Measurements from ENCODE around the gene C1orf122. TPM values are rescaled to one million over a fixed set of nuclear protein-coding genes. Genes with fewer than 3 reads are reported as not detected.
"Not testable (repeated sequence)": the region's sequence is repeated elsewhere in the genome, so short reads cannot be mapped to it uniquely, and the experiment has no call there.

Gene C1orf122
- 10 to 100 TPM; 40.2 to 42.1 TPM for total RNA-seq
- long read RNA-seq, donor 1, transcript C1orf122-202 (2 exons, 2,229 nt) = minor isoform, 5 of 15 reads
- long read RNA-seq, donor 1, transcript C1orf122-201 (3 exons, 973 nt) = major isoform, 6 of 15 reads
- long read RNA-seq, donor 1, partial matches to known transcripts = 0 of 15 reads
- long read RNA-seq, donor 1, other reads (novel, unspliced or antisense) = 0 of 15 reads
- long read RNA-seq, donor 2, partial matches to known transcripts = 0 of 5 reads
- long read RNA-seq, donor 2, other reads (novel, unspliced or antisense) = 0 of 5 reads

DNA sequence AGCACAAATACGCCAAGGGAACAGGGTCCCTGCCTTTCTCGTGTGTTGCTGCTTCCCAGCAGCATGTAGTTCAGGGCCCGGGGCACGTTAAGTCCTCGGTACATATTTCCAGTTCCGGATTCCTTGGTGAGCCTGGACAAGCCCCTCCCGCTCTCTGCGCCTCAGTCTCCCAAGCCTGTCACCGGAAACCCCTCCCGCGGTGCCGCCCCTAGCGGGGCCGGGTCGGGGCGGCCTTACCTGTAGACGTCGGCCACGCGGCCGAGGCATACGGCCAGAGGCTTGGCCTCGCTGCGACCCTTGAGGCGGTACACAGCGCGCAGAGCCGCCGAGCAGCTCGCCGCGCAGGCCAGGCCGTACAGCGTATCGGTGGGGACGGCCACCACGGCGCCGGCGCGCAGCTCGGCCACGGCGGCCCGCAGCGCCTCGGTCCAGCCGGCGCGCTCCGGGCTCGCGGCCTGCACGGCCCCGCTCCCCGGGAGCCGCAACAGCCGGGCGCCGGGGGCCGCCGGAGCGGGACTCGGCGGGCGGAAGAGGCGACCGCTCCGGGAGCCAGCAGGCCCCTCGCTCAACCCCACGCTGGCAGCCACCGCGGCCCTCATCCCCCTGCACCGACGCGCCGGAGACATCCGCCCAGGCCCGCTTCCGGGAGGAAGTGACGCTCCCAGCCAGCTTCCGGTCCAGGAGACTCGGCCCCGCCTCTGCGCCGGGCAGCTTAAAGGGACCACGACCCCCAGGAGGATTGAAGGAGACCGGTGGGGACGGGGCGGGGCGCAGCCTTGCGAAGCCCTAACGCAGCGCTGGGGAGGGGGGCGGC lies at the start of gene C1orf122, which contains the start of gene YRDC:
TSS of gene C1orf122 (plus strand) at position 236 of the 814 bp plus-strand sequence. CDS start 615 bp downstream, outside the sequence.
TSS of gene YRDC (minus strand) at position 654 of the 814 bp plus-strand sequence. CDS start at position 626, 28 bp downstream.
- peak; percentile 99 for DNase-seq (ENCODE audit: low spot score)

DNA sequence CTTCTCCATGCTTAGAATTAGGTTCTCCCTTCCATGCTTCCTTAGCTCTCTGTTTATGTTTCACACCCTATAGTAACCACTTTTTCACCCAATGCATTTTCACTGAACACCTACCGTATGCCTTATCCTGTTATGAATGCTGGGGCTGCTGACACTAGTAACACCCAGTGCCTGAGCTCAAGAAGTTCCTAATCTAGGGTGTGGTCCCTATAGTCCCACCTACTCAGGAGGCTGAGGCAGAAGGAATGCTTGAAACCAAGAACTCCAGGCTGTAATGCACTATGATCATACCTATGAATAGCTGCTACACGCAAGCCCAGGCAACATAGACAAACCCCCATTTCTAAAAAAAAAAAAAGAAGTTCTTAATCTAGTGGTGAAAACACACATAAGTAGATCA lies 48.1 kb upstream of the C1orf122 start:
- no peak for DNase-seq (ENCODE audit: low spot score)
- intact Hi-C loops (cut with DNase I) = no loop called here

More for the DNA sequence above, at the start of gene C1orf122, which contains the start of gene YRDC:
- intact Hi-C loops (cut with DNase I) = no loop called here

DNA sequence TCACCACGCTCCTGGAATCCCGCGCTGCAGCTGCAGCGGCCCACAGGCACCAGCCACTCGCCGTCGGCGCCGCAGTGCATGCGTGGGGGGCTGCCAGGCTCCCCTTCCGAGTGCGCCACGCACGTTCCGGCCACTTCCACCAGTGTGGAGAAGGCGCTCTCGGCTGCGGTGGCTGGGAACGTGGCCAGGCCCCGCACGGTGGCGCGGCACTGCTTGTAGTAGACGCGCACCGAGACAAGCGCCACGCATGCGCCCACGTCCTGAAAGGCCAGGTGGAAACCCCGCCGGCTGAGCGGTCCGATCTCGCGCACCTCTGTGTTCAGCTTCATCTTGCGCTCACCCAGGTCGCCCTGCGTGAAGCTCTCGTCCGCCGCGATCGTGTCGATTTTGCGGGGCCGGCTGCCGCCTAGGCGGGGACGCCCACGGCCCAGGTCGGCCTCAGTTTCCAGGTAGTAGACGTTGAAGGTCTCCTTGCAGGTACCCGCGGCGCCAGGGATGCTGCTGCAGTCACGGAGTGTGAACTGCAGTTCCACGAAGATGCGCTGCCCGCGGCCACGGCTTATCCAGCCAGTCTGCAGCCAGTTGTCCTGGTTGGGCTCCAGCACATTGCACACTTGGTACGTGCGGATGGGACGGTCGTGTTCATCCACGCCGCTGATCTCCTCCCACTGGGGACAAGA lies 46.0 kb upstream of the C1orf122 start:
- intact Hi-C loops (cut with DNase I) = no loop called here
- DNase-seq (ENCODE audit: low spot score) = no peak

DNA sequence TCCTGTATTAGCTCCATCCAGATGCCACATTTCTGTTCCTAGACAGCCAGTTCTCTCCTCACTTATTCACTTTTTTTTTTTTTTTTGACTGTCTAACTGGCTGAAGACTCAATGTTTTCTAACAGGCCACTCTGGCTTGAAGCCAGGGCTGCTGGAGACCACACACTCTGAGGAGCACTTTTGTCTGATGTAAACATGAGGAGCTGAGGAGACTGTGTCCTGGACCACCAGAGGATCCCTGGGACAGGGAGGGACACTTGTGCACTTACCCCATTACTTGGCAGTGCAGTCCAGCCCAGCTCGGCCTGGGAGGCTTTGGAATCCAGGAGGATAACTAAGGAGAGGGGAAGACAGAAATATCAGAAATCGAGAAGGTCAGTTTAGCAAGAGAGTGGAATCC lies 45.1 kb upstream of the C1orf122 start:
- intact Hi-C loops (cut with DNase I) = no loop called here
- no peak for DNase-seq (ENCODE audit: low spot score)

DNA sequence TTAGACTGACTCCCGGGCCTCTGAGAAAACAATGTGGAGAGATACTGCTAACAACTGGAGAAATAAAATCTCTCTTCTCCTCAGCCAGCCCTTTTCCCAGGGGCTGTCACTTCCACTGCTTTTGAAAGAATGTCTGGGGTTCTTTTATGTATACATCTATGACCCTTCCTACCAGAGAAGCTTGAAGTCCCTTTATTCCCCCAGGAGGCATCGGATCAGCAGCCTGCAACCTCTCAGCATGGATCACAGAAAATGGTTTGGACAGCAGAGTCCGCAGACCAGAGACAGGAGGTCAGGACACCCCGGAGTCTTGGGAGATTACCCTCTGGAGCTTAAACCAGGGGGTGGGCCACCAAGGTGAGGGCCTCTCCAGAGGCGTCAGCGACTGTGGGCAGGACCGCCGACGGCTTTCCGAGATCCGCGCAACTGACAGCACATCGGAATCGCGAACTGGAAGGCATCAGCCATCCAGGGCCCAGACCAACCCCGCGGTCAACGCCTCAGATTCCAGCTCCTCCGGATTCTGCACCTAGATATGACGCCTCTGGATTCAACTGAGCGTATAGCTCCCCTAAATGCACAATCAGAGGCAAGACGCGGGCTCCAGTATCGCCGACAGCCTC lies 43.7 kb upstream of the C1orf122 start:
- DNase-seq (ENCODE audit: low spot score) = no peak
- intact Hi-C loops (cut with DNase I) = no loop called here

DNA sequence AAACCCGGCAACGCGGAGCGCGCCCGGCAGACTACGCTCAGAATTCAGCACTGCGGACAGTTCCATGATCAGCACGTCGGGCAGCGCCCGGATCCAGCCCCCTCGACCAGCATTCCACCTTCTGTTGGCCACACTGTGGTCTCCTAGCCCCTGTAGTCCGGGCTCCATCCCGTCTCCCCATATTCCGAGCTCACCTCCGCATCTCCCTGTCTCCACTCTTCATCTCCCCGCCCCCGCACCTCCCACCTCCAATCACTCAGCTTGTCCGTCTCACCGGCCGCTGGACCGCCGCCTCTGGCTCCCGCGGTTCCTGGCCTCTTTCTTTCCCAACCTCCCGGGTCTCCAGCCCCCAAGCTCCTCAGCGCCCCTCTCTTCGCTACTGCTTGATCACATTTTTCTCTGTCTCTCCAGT lies 43.2 kb upstream of the C1orf122 start:
- intact Hi-C loops (cut with DNase I) = no loop called here

DNA sequence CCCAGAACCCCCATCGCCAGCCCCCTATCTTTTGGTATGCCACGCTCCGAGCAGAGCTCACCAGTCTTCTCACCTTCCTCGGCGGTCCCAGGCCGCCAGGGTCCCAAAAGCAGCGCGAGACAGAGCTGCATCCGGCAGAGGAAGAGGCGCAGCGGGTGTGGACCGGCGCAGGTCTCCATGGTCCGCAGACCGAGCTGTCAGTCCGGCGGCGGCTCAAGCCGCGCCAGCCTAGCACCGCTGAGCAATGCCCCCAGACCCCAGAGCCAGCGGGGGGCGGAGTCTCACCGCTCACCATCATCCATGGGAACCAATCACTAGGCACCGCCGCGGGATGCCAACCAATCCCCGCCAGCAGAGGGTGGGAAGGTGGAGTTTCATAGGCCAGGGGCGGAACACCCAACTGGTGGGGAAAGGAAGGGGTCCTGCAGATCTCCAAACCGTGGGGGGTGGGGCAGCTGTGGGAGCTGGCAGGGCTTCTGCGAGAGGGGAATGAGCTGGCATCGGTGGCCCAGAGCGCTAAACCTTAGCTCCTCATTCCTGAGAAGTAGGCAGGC lies 42.6 kb upstream of the C1orf122 start, which contains the start of gene EPHA10:
TSS of gene EPHA10 (minus strand) at position 233 of the 554 bp plus-strand sequence. CDS start at position 179, 54 bp downstream.
- intact Hi-C loops (cut with DNase I) = no loop called here
- DNase-seq (ENCODE audit: low spot score) = no peak

More for the DNA sequence above, 43.2 kb upstream of the C1orf122 start:
- DNase-seq (ENCODE audit: low spot score) = no peak

DNA sequence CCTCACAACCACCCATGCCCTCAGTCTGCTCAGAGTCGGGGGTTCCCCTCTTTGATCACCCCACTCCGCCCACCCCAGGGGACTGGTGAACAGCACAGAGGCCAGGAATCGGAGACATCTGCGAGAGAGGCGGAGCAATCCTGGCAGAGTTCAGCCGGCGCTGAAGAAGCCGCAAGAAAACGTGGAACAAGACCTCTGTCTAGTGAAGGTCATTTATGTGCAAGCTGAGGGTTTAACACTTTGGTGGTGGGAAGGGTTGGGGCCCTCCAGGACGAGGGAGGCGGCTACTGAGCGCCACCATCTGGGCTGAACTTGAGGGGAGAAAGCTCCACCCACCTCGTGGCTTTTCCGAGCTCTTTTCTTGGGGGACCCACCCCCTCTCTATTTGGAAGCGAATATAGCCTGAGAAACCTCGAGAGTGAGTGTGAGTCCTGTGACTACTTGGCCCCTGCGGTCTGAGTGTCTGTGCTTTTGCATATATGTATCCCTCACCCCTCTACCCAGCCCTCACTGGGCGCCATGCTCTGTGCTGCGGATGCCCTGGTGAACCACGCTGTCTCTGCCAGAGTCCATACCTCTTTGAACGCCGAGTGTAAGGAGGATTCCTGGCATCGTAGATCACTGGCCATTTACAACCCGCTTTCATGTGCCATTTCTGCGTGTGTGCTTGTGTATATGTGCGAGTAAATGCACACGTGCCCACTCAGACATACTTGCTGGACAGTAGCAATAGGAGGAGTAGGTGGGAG lies 41.5 kb upstream of the C1orf122 start:
- intact Hi-C loops (cut with DNase I) = no loop called here
- DNase-seq (ENCODE audit: low spot score) = no peak

DNA sequence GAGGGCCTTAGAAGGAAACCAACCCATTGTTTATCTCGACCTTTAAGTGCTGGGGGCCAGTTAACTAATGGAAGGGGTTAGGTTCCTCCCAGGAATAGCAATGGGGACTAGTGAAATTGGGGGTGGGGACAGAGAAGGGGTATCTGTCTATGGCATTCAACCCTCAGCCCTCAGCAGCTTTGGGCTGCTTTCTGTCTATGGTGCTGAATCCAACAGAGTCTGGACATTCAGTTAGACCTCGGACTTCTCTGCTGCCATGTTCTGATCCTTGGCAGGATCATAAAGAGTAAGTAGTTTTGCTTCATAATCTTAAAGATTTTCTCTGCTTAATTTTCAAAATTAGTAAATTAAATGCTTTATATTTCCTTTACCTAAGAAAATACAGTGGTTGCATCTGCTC lies 40.1 kb upstream of the C1orf122 start:
- no peak for DNase-seq (ENCODE audit: low spot score)
- intact Hi-C loops (cut with DNase I) = no loop called here

DNA sequence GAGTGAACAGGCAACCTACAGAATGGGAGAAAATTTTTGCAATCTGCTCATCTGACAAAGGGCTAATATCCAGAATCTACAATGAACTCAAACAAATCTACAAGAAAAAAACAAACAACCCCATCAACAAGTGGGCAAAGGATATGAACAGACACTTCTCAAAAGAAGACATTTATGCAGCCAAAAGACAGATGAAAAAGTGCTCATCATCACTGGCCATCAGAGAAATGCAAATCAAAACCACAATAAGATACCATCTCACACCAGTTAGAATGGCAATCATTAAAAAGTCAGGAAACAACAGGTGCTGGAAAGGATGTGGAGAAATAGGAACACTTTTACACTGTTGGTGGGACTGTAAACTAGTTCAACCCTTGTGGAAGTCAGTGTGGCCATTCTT lies 36.1 kb upstream of the C1orf122 start:
- DNase-seq (ENCODE audit: low spot score); intact Hi-C loops (cut with DNase I): not testable (repeated sequence)

DNA sequence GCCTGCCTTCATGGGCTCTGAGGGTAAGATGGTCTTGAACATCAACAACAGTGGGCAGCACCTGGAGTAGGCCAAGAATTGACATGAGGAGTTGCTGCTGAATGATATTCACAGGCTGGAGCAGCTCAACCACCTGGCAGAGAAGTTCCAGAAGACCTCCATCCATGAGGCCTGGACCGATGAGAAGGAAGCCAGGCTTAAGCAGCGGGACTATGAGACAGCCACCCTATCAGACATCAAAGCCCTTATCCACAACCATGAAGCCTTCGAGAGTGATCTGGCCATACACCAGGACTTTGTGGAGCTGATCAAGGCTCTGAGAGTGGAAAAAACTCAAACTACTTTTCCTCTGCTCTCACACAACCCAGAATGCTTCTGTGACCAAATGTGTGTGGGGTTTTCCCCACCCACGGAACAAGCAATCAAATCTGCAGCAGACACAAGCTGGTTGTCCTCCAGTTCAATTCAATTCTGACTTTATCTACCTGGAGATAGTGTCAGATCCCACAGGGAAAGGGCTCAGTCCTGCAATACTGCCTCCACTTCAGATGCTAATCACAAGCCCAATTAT lies 30.6 kb upstream of the C1orf122 start:
- intact Hi-C loops (cut with DNase I) = no loop called here
- no peak for DNase-seq (ENCODE audit: low spot score)

DNA sequence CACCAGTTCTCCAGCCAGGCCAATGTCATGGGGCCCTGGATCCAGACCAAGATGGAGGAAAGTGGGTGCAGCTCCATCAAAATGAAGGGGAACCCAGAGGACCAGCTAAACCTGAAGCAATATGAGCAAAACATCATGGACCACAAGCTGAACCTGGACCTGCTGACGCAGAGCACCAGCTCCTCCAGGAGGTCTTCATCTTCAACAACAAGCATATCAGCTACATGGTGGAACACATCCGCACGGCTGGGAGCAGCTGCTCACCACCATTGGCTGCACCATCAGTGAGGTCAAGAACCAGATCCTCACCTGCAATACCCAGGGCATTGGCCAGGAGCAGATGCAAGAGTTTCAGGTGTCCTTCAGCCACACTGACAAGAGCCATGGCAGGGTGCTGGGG lies 28.9 kb upstream of the C1orf122 start:
- no peak for DNase-seq (ENCODE audit: low spot score)
- intact Hi-C loops (cut with DNase I) = no loop called here

DNA sequence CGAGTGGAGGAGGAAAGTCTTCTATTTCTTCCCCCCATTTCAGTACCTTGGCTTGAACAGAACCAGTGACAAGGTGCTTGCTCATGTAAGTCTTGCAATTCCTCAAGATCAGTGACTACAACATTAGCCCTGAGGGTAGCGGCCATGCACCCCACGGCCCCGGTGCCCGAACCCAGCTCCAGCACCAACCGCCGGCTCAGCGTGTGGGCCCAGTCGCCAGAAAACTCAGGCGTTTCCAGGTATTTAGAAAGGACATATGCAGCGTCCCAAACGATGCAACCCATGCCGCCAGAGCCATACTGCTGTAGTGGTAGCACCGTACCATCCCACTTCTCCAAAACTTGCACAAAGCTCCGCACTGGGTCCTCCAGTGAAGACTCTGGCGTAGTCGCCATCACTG lies 25.1 kb upstream of the C1orf122 start:
- no peak for DNase-seq (ENCODE audit: low spot score)
- intact Hi-C loops (cut with DNase I) = no loop called here

DNA sequence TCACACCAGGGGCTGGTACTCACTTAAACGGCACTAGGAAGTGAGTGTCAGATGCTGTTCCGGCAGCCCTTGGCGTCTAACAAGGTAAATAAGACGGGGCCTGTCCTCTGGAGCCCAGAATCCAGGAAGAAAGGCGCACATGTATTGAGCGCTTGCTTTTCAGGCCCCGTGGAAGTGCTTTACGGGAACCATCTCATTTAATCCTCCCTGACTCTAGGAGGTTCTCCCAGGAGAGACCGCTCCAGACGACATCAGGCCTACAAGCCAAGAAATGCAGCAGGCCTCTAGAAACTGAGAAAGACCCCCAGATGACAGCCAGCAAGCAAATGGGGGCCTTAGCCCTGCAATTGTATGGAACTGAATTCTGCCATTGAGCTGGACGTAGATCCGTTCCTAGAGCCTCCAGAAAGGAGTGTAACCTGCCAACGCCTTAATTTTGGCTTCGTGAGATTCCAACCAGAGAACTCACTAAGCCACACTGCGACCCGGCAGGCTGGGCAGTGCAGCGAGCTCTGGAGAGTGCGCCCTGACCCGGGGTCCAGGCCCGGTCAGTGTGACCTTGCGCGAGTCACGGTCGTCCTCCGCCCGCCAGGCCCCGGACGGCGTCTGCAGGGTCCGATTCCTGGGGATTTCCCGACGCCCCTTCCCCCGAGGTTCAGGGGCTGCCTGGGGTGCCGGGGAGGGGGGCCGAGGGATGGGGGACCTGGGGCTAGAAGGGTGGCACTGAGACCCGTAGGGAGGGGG lies 14.5 kb upstream of the C1orf122 start:
- intact Hi-C loops (cut with DNase I) = no loop called here
- DNase-seq (ENCODE audit: low spot score) = no peak

DNA sequence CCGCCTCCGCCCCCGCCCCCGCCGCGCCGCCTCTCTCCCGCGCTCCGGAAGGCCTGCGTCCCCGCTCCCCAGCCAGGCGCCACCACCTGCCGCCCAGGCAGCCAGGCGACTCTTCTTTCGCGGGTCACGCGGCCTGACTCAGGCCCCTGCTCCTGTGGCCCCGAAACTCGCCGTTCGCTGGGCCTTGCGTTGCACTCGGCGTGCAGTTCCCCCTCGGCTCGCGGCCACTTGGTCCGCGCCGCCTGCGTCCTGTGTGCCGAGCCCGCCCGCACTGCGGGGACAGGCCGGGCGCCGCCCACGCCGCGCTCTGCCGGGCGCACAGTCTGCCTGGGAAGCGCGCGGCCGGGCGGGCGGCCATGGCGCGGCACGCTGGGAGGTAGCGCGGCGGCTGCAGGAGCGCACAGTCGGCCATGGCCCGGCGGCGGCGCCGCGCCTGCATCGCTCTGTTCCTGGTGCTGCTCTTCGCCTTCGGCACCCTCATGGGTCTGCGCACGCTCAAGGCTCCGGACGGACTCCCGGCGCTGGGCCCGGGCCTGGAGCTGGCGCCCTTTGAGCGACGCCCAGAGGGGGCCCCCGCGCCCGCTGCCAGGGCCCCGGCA lies 13.7 kb upstream of the C1orf122 start, which contains the start of gene MANEAL:
TSS of gene MANEAL (plus strand) at position 75 of the 599 bp plus-strand sequence. CDS start at position 411, 336 bp downstream.
- DNase-seq (ENCODE audit: low spot score) = peak; percentile 82

DNA sequence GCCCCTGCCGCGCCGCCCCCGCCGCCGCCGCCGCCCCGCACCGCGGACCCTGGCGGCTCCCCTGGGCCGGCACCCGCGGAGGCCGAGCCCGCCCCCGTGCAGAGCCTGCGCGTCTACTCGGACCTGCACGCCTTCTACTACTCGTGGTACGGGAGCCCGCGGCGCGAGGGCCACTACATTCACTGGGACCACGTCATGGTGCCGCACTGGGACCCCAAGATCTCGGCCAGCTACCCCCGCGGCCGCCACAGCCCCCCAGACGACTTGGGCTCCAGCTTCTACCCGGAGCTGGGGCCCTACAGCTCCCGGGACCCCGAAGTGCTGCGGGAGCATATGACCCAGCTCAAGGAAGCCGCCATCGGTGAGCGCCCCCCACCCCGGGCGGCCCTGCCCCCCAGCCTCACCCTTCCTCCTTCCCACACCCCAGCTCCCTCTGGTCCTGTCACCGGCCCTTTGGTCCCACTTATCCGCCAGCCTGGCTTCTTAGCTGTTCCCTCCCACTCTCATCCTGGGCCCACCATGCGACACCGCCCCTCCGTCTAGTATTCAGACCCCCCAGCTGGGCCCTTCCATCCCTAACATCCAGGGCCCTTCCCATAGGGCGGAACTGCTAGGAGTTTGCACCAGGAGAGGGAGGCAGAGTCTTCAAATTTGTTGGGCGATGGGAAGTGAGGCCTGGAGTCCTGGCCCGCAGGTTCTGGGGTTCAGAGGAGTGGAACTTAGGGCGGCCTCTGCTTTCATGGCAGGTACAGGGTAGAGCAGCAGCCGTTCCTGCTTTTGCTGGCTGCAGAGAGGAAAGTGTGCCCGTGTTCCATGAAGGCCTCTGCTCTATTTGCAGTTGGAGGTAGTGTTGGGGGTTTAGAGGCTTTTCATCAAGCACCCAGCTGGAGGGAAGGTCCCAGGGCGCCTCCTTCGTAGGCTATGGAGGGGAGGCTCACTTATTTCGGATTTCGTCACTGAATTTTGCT lies 12.9 kb upstream of the C1orf122 start:
- intact Hi-C loops (cut with DNase I) = no loop called here
- no peak for DNase-seq (ENCODE audit: low spot score)

More for the DNA sequence above, 13.7 kb upstream of the C1orf122 start, which contains the start of gene MANEAL:
- intact Hi-C loops (cut with DNase I) = no loop called here
